MM.1S (cell line): ENCODE measurements around the gene CACNA1C.

Source experiments
- EZH2 ChIP-seq: fragments of 300-600 bp; sonication (generic); optimal IDR thresholded peaks from 2 replicates; pipeline ENCODE3; 2017; ENCODE audit warnings: low read depth, mild to moderate bottlenecking, antibody characterized with exemption, low read length, mixed read lengths
- TF ChIP-seq, protein P1 (sequence below): fragments of 300-600 bp; sonication (generic); IDR thresholded peaks from 2 replicates; pipeline ENCODE4 v1.5.1; 2016; ENCODE audit warnings: antibody characterized with exemption, low read length, mixed read lengths

DNA sequence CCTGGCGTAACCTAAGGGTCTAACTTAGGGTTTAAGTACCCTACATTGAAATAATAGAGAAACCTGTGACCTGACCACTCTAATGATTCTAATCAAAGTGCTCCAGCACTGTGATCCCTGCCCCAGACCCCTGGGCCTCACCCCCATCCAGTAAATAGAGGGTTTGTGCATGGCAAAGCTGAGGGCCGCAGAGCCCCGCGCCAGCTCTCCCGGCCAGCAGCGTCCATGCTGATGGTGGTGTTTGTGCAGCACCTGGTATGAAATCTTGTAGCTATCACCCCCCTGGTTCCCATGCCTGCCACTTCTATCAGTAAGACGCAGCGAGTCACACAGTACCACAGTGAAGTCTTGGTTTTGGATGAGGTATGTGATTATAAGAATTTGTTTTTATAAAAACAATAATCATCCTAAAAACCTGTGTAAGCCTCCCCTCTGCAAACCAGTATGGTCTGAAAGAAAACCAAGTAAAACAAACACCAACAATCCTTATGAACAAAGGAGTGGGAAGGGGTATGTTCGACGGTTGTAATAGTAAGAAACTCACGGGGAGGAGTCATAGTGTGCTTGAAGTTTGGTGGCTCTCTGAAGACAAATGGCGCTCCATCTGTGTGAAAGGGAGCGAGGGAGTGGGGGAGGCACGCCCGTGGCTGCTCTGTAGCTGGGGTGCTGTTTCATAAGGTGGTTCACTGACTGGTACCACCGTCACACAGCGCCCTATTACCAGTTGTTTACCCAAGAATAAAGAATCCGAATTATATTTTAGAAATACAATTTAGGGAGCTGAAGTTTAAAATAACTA, 156.2 kb downstream of the CACNA1C start:
- TF ChIP-seq, protein P1, sequence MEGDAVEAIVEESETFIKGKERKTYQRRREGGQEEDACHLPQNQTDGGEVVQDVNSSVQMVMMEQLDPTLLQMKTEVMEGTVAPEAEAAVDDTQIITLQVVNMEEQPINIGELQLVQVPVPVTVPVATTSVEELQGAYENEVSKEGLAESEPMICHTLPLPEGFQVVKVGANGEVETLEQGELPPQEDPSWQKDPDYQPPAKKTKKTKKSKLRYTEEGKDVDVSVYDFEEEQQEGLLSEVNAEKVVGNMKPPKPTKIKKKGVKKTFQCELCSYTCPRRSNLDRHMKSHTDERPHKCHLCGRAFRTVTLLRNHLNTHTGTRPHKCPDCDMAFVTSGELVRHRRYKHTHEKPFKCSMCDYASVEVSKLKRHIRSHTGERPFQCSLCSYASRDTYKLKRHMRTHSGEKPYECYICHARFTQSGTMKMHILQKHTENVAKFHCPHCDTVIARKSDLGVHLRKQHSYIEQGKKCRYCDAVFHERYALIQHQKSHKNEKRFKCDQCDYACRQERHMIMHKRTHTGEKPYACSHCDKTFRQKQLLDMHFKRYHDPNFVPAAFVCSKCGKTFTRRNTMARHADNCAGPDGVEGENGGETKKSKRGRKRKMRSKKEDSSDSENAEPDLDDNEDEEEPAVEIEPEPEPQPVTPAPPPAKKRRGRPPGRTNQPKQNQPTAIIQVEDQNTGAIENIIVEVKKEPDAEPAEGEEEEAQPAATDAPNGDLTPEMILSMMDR = no peak
- no peak for TF ChIP-seq EZH2
